Measurements from ENCODE around the gene OSGIN1.

- TF ChIP-seq, protein P1, sequence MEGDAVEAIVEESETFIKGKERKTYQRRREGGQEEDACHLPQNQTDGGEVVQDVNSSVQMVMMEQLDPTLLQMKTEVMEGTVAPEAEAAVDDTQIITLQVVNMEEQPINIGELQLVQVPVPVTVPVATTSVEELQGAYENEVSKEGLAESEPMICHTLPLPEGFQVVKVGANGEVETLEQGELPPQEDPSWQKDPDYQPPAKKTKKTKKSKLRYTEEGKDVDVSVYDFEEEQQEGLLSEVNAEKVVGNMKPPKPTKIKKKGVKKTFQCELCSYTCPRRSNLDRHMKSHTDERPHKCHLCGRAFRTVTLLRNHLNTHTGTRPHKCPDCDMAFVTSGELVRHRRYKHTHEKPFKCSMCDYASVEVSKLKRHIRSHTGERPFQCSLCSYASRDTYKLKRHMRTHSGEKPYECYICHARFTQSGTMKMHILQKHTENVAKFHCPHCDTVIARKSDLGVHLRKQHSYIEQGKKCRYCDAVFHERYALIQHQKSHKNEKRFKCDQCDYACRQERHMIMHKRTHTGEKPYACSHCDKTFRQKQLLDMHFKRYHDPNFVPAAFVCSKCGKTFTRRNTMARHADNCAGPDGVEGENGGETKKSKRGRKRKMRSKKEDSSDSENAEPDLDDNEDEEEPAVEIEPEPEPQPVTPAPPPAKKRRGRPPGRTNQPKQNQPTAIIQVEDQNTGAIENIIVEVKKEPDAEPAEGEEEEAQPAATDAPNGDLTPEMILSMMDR (IDR thresholded peaks at IDR 0.05; ENCODE audit: insufficient read depth, low read length), result no peak
- TF ChIP-seq POLR2AphosphoS5 (IDR thresholded peaks at IDR 0.05; ENCODE audit: low read depth), result no peak
Observed at GRCh38 chr16:83945587-83945986, 7.5 kb upstream of the OSGIN1 start.
